ENCODE measurements around the gene SF1.
"Not testable (repeated sequence)": the region's sequence is repeated elsewhere in the genome, so short reads cannot be mapped to it uniquely, and the experiment has no call there.

- TF ChIP-seq CTCF, POLR2AphosphoS5 (IDR thresholded peaks at IDR 0.05): not testable (repeated sequence)
Observed at GRCh38 chr11:64815433-64815832, 37.1 kb upstream of the SF1 start.

Data from upper lobe of left lung (tissue), 4 donors.